AG09319 (cell line): ENCODE data around the gene LCAT.
A peak's percentile ranks its signal among the peaks of the same experiment; 100 is the strongest.

ENCODE experiments used
- DNase-seq: peaks from one replicate; pipeline ENCODE4 v3.0.0-alpha.2; 2010; ENCODE audit warnings: low read depth; ENCODE audit errors: extremely low read depth
- CTCF ChIP-seq: IDR thresholded peaks from 2 replicates; pipeline ENCODE4 v1.5.1; 2011; ENCODE audit warnings: low read depth, mild to moderate bottlenecking, inconsistent platforms, low read length, moderate library complexity

Gene LCAT

GRCh38 chr16:67928561-67929364, 15.2 kb downstream of the LCAT start:
- TF ChIP-seq CTCF, result peak; percentile 88

GRCh38 chr16:67928147-67928546, 15.8 kb downstream of the LCAT start:
- TF ChIP-seq CTCF, result no peak
- no peak for DNase-seq

More at GRCh38 chr16:67928561-67929364, 15.2 kb downstream of the LCAT start:
- no peak for DNase-seq

GRCh38 chr16:67927131-67927941, 16.6 kb downstream of the LCAT start:
- TF ChIP-seq CTCF, result no peak
- DNase-seq, result no peak

- TF ChIP-seq CTCF, result no peak
- DNase-seq, result no peak
Observed at GRCh38 chr16:67926181-67926750, 17.7 kb downstream of the LCAT start.

GRCh38 chr16:67924140-67924906, 19.6 kb downstream of the LCAT start:
- DNase-seq, result no peak
- no peak for TF ChIP-seq CTCF

DNA sequence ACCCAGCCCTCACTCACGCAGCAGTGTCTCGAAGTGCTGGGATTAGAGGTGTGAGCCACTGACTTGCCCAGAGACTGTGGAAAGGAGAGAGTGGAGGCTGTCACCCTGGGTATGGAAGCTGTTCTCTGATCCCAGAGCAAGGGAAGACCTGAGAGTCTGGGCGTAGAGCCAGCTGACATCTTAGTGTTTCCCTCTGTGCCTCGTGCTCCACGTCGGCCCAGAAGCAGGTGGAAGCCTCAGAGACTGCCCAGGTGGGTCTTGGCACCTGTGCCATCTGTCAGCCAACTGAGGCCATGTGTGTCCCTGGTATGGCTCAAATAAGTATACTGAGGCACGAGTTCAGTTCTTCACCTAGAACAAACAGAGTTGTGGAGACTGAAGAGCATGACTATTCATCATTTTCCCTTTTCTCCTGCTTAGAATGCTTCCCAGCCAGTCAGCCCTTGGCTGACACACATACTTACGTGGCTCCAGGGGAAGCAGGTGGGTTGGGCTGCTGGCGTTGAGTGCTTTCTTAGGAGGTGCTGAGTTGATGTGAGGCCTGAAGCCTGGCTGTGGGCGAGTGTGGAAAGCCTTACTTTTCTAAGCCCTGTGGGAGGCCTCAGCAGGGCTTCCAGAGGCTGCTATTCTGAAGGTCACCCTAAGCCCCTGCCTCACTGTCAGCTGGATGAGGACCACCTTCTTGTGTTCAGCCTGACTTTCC, 20.4 kb downstream of the LCAT start:
- no peak for TF ChIP-seq CTCF
- no peak for DNase-seq
